ENCODE results near the gene NUDT4B.
"Not testable (repeated sequence)": the region's sequence is repeated elsewhere in the genome, so short reads cannot be mapped to it uniquely, and the experiment has no call there.

DNA sequence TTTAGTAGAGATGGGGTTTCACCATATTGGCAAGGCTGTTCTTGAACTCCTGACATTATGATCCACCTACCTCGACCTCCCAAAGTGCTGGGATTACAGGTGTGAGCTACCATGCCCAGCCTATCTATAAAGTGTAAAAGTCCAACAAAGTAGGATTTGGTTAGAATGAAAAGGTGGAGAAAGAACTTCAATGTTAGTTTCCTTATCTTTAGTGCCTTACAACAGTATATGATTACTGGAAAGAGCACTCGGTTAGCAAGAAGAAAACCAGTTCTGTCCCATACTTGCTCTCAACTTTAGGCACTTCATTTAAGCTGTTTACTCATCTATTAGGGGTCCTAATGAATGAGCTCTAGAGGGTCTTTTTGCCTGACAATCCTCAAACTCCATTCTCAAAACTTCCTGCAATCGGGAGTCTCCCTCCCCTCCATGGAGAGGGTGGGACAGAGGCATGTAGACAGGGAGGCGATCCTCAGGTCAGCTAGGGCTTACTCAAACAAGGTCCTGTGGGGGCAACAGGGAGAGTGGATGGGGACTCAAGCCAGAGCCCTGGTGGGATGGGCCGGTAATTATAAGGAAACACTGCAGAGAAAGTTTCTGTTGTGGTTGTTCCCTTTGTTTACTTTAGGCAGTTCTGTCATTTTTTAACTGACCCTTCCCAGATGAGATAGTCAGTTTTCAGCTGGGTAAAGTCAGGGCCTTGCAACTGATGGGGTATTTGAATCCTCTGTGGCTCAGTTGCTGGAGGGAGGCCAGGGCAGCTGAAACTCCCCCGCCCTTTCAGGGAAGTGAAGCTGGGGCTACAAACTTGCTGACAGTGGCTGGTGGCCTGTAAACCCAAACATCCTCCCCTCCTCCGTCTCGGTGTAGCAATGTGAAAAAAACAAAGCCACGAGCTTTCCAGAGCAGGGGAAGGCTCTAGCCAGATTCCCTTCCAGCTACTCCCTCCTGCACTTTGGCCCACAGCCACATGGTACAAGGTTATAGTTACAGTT, 4.6 kb upstream of the NUDT4B start:
- TF ChIP-seq FOXM1 (IDR thresholded peaks at IDR 0.05; ENCODE audit: low read depth, low read length); MEF2B (IDR thresholded peaks at IDR 0.05; ENCODE audit: partially characterized antibody, poor library complexity, severe bottlenecking); ZNF274 (IDR thresholded peaks at IDR 0.05; ENCODE audit: insufficient read depth, insufficient read length); SMAD1 (IDR thresholded peaks at IDR 0.05; ENCODE audit: low read depth, partially characterized antibody); HDGF (IDR thresholded peaks at IDR 0.05); EP300 (IDR thresholded peaks at IDR 0.05; ENCODE audit: borderline replicate concordance in 1 of 2, control insufficient read depth in 1 of 2, low read depth in 2 of 2, low read length in 2 of 2); TBL1XR1 (IDR thresholded peaks at IDR 0.05; ENCODE audit: low read depth, low read length); RFX5 (IDR thresholded peaks at IDR 0.05; ENCODE audit: low read depth, low read length); RAD21 (IDR thresholded peaks at IDR 0.05; ENCODE audit: insufficient read depth, low read depth, low read length); MTA3 (IDR thresholded peaks at IDR 0.05; ENCODE audit: borderline replicate concordance, low read length); MYC (IDR thresholded peaks at IDR 0.05; ENCODE audit: insufficient read depth, insufficient read length, insufficient replicate concordance, low read length, severe bottlenecking); TARDBP (IDR thresholded peaks at IDR 0.05; ENCODE audit: borderline replicate concordance): not testable (repeated sequence)
- TF ChIP-seq, protein P1, sequence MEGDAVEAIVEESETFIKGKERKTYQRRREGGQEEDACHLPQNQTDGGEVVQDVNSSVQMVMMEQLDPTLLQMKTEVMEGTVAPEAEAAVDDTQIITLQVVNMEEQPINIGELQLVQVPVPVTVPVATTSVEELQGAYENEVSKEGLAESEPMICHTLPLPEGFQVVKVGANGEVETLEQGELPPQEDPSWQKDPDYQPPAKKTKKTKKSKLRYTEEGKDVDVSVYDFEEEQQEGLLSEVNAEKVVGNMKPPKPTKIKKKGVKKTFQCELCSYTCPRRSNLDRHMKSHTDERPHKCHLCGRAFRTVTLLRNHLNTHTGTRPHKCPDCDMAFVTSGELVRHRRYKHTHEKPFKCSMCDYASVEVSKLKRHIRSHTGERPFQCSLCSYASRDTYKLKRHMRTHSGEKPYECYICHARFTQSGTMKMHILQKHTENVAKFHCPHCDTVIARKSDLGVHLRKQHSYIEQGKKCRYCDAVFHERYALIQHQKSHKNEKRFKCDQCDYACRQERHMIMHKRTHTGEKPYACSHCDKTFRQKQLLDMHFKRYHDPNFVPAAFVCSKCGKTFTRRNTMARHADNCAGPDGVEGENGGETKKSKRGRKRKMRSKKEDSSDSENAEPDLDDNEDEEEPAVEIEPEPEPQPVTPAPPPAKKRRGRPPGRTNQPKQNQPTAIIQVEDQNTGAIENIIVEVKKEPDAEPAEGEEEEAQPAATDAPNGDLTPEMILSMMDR (IDR thresholded peaks at IDR 0.05 in 2 of 3, conservative IDR thresholded peaks at IDR 0.05 in 1 of 3; ENCODE audit: control insufficient read depth in 2 of 3, extremely low read depth in 1 of 3, insufficient read depth in 1 of 3, low read depth in 3 of 3, low read length in 3 of 3), result not testable (repeated sequence)
